Renal pelvis (tissue), 4 donors: ENCODE measurements around the gene WDR55. TPM values are rescaled to one million over a fixed set of nuclear protein-coding genes. Genes with fewer than 3 reads are reported as not detected.
"Not testable (repeated sequence)": the region's sequence is repeated elsewhere in the genome, so short reads cannot be mapped to it uniquely, and the experiment has no call there.

ENCODE experiments used
- DNase-seq: peaks from one replicate; pipeline ENCODE4 v3.0.0-alpha.2; 2013
- polyA plus RNA-seq, 3 donors: library from polyadenylated mRNA; unstranded; fragments of 120-200 nt; gene quantifications; one replicate each; pipeline ENCODE4 v1.2.1, GENCODE V29; 2013; ENCODE audit not compliant: insufficient read length in 3 of 3

The WDR55 gene
- polyA plus RNA-seq, 3 donors = 14.4 to 19.2 (median 18.6) TPM

GRCh38 chr5:140700177-140701144, 35.8 kb downstream of the WDR55 start, which contains the start of gene ZMAT2:
ZMAT2 (plus strand) TSS chr5:140700447; CDS start chr5:140700461, 14 bp downstream.
- DNase-seq = peak; percentile 97

- no peak for DNase-seq
These were observed 43.1 kb downstream of the WDR55 start for GRCh38 chr5:140707812-140708211.

- not testable (repeated sequence) for DNase-seq
These were observed 44.1 kb downstream of the WDR55 start for GRCh38 chr5:140708787-140709186.

GRCh38 chr5:140710899-140711552, 46.3 kb downstream of the WDR55 start:
- DNase-seq = peak; percentile 89

- no peak for DNase-seq
These were observed 47.1 kb downstream of the WDR55 start for GRCh38 chr5:140711794-140712193.

- DNase-seq = no peak
These were observed 48.9 kb downstream of the WDR55 start for GRCh38 chr5:140713562-140714094.

GRCh38 chr5:140716238-140716637, 51.5 kb downstream of the WDR55 start:
- DNase-seq = not testable (repeated sequence)

- DNase-seq = no peak
These were observed 53.5 kb downstream of the WDR55 start for GRCh38 chr5:140718266-140718592.

- not testable (repeated sequence) for DNase-seq
These were observed 56.0 kb downstream of the WDR55 start for GRCh38 chr5:140720738-140721137.

- DNase-seq = not testable (repeated sequence)
These were observed 56.7 kb downstream of the WDR55 start for GRCh38 chr5:140721395-140721794.

Other genes with a start within 250 kb of the WDR55 start
- gene EIF4EBP3, start 117.2 kb upstream of the WDR55 start, polyA plus RNA-seq = 10 to 100 TPM; 10.6 to 15.0 (median 11.9) TPM
- gene SRA1, start 107.4 kb upstream of the WDR55 start, polyA plus RNA-seq = 10 to 100 TPM; 26.8 to 31.7 (median 27.0) TPM
- gene APBB3, start 100.3 kb upstream of the WDR55 start, polyA plus RNA-seq = 10 to 100 TPM; 31.8 to 65.7 (median 61.0) TPM
- gene SLC35A4, start 100.1 kb upstream of the WDR55 start, polyA plus RNA-seq = 10 to 100 TPM; 77.1 to 87.2 (median 85.2) TPM
- gene CD14, start 31.7 kb upstream of the WDR55 start, polyA plus RNA-seq = 10 to 100 TPM in 2 of 3 donors, 1 to 10 TPM in 1; 8.4 to 10.6 (median 10.3) TPM
- 10 to 100 TPM; 16.5 to 25.0 (median 22.1) TPM for gene TMCO6, start 25.5 kb upstream of the WDR55 start, polyA plus RNA-seq
- 10 to 100 TPM; 83.0 to 99.7 (median 99.4) TPM for gene NDUFA2, start 17.3 kb upstream of the WDR55 start, polyA plus RNA-seq
- 100 to 1,000 TPM; 147 to 180 (median 177) TPM for gene IK, start 17.1 kb upstream of the WDR55 start, polyA plus RNA-seq
- under 1 TPM in 2 of 3 donors, not detected in 1; 0.44 to 0.58 TPM for gene DND1, start 8.7 kb downstream of the WDR55 start, polyA plus RNA-seq
- 10 to 100 TPM; 67.5 to 81.8 (median 75.1) TPM for gene HARS1, start 26.5 kb downstream of the WDR55 start, polyA plus RNA-seq
- gene HARS2, start 26.6 kb downstream of the WDR55 start, polyA plus RNA-seq = 10 to 100 TPM; 43.1 to 62.8 (median 55.1) TPM
- 100 to 1,000 TPM in 2 of 3 donors, 10 to 100 TPM in 1; 97.1 to 131 (median 127) TPM for gene ZMAT2, start 35.5 kb downstream of the WDR55 start, polyA plus RNA-seq
- gene PCDHA1, start 121.2 kb downstream of the WDR55 start, polyA plus RNA-seq = under 1 TPM in 1 of 3 donors, not detected in 2; 0.15 TPM
- gene PCDHA2, start 129.9 kb downstream of the WDR55 start, polyA plus RNA-seq = under 1 TPM; 0.18 to 0.32 (median 0.20) TPM
- gene PCDHA3, start 136.2 kb downstream of the WDR55 start, polyA plus RNA-seq = under 1 TPM; 0.33 to 0.40 (median 0.38) TPM
- 1 to 10 TPM in 1 of 3 donors, under 1 TPM in 2; 0.73 to 1.2 (median 0.81) TPM for gene PCDHA4, start 142.2 kb downstream of the WDR55 start, polyA plus RNA-seq
- gene PCDHA5, start 156.7 kb downstream of the WDR55 start, polyA plus RNA-seq = under 1 TPM; 0.09 to 0.18 (median 0.14) TPM
- under 1 TPM; 0.25 to 0.37 (median 0.32) TPM for gene PCDHA6, start 163.1 kb downstream of the WDR55 start, polyA plus RNA-seq
- under 1 TPM; 0.19 to 0.47 (median 0.34) TPM for gene PCDHA7, start 169.4 kb downstream of the WDR55 start, polyA plus RNA-seq
- gene PCDHA8, start 176.3 kb downstream of the WDR55 start, polyA plus RNA-seq = under 1 TPM in 1 of 3 donors, not detected in 2; 0.10 TPM
- under 1 TPM; 0.03 to 0.08 (median 0.06) TPM for gene PCDHA9, start 183.5 kb downstream of the WDR55 start, polyA plus RNA-seq
- gene PCDHA10, start 191.0 kb downstream of the WDR55 start, polyA plus RNA-seq = under 1 TPM; 0.33 to 0.59 (median 0.39) TPM
- gene PCDHA11, start 204.1 kb downstream of the WDR55 start, polyA plus RNA-seq = under 1 TPM; 0.05 to 0.24 (median 0.18) TPM
- under 1 TPM in 2 of 3 donors, not detected in 1; 0.07 to 0.14 TPM for gene PCDHA12, start 210.4 kb downstream of the WDR55 start, polyA plus RNA-seq
- under 1 TPM in 1 of 3 donors, not detected in 2; 0.07 TPM for gene PCDHA13, start 217.2 kb downstream of the WDR55 start, polyA plus RNA-seq